ENCODE results near the gene SYCE3. TPM values are rescaled to one million over a fixed set of nuclear protein-coding genes. Genes with fewer than 3 reads are reported as not detected.
"Not testable (repeated sequence)": the region's sequence is repeated elsewhere in the genome, so short reads cannot be mapped to it uniquely, and the experiment has no call there.

The SYCE3 gene
- total RNA-seq, result not detected in 2 replicates

- peak; percentile 86 for DNase-seq
Measured at GRCh38 chr22:50562523-50563412, at the start of gene SYCE3. Gene SYCE3 (minus strand): TSS chr22:50562919. CDS start chr22:50556405, 6,514 bp downstream.

- no peak for DNase-seq
Measured at GRCh38 chr22:50612168-50612527, 49.4 kb upstream of the SYCE3 start.

GRCh38 chr22:50611341-50612060 is 48.8 kb upstream of the SYCE3 start:
- DNase-seq, result no peak

GRCh38 chr22:50610581-50610980 is 47.9 kb upstream of the SYCE3 start:
- no peak for DNase-seq

GRCh38 chr22:50610041-50610451 is 47.3 kb upstream of the SYCE3 start:
- no peak for DNase-seq

- DNase-seq, result no peak
Measured at GRCh38 chr22:50609599-50609998, 46.9 kb upstream of the SYCE3 start.

GRCh38 chr22:50608996-50609395 is 46.3 kb upstream of the SYCE3 start:
- DNase-seq, result no peak

- not testable (repeated sequence) for DNase-seq
Measured at GRCh38 chr22:50608058-50608840, 45.5 kb upstream of the SYCE3 start.

- no peak for DNase-seq
Measured at GRCh38 chr22:50607659-50608020, 44.9 kb upstream of the SYCE3 start.

GRCh38 chr22:50606946-50607658 is 44.4 kb upstream of the SYCE3 start:
- DNase-seq, result no peak

- no peak for DNase-seq
Measured at GRCh38 chr22:50606165-50606945, 43.6 kb upstream of the SYCE3 start.

GRCh38 chr22:50605613-50606074 is 42.9 kb upstream of the SYCE3 start:
- DNase-seq, result no peak

GRCh38 chr22:50605002-50605612 is 42.4 kb upstream of the SYCE3 start:
- DNase-seq, result no peak

- DNase-seq, result no peak
Measured at GRCh38 chr22:50604256-50605001, 41.7 kb upstream of the SYCE3 start.

- DNase-seq, result no peak
Measured at GRCh38 chr22:50603511-50604255, 41.0 kb upstream of the SYCE3 start.

GRCh38 chr22:50602338-50602700 is 39.6 kb upstream of the SYCE3 start:
- no peak for DNase-seq

GRCh38 chr22:50601669-50602337 is 39.1 kb upstream of the SYCE3 start:
- no peak for DNase-seq

- DNase-seq, result no peak
Measured at GRCh38 chr22:50600967-50601668, 38.4 kb upstream of the SYCE3 start.
